Stimulated activated CD4-positive, alpha-beta T cell treated with anti-CD3 and anti-CD28 coated beads, Interleukin-2, amount 100 ng/mL, for 24 hours (primary cell): Measurements from ENCODE around the gene SLC25A21.
"Not testable (repeated sequence)": the region's sequence is repeated elsewhere in the genome, so short reads cannot be mapped to it uniquely, and the experiment has no call there.

Experiments
- DNase-seq, 2 donors: peaks; one replicate each; pipeline ENCODE4 v3.0.0-alpha.2; 2020

The SLC25A21 gene

DNA sequence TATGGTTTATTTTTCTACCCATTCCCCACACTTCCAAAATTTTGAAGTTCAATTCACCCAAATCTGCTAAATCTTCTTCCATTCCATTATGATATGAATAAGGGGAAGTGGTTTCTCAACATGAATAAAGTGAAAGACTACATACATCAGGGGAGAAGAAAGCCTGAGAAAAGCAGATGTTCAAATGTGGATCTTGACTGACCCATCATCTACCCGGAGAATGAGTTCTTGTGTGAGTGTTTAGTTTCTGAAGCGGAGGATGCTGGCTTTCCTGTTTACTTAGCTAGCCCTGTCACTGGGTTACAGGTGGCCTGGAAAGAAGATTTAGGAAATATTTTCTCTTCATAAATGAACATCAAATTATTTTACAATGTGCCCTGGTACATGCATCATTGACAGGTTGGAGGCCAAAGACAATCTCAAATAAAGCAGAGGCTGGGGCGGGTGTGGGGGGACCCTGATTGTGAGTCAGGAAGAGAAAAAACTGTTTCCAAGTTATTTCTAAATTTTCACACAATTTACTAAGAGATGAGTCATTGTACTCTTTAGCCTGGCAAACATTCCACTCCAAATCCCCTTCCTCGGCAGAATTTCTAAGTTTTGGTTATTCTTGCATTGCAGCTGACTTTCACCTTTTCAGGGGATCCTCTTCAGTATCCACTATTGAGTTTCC lies 135.6 kb downstream of the SLC25A21 start:
- DNase-seq, result no peak

DNA sequence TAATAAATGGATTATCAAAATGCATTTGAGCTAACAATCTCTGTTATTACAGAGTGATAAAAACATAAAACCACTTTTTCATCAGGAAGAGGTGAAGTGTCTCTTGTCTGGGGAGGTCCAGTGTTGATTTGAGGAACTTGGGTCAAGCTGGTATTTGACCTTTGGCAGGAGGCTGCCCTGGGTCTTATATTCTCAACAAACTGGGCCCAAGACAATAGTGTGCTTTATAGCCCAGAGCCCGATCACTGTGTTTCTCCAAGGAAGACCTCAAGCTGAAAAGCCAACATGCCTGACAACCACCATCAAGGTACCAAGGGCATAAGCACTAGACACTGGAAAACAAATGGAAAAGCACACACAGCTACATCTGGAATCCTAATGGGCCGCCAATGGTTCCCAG lies 137.0 kb downstream of the SLC25A21 start:
- DNase-seq, result no peak

- no peak for DNase-seq
Measured at GRCh38 chr14:37034410-37035285, 137.8 kb downstream of the SLC25A21 start.

GRCh38 chr14:37032863-37033262 lies 139.5 kb downstream of the SLC25A21 start:
- no peak for DNase-seq

DNA sequence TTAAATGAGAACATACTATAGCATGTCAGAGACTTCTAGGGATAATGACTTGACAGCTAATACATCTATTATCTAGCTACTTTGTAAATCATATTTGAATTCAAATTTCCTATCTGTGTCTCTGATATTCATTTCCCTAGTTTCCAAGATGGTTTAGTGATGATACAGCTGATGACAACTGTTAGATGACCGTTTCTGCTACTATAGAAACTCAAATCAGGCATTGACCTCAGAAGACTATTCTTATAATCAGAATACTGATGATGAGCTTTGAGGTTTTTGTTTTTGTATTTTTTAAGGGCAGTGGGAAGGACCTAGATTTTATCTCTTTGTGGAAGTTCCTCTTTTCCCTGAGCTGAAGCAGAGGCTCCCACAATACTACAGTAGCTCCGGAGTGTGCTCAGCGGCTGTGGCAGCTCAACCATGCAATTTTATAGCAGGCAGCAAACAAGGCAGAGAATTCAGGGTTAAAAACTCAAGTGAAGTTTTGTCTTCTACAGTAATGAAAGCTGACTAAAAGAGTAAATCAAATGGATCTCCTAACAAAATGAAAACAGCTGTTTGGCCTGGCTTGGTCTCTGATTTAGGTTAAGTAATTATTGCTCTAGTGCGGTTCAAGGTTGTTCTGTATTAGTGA lies 145.1 kb downstream of the SLC25A21 start:
- DNase-seq, result no peak

DNA sequence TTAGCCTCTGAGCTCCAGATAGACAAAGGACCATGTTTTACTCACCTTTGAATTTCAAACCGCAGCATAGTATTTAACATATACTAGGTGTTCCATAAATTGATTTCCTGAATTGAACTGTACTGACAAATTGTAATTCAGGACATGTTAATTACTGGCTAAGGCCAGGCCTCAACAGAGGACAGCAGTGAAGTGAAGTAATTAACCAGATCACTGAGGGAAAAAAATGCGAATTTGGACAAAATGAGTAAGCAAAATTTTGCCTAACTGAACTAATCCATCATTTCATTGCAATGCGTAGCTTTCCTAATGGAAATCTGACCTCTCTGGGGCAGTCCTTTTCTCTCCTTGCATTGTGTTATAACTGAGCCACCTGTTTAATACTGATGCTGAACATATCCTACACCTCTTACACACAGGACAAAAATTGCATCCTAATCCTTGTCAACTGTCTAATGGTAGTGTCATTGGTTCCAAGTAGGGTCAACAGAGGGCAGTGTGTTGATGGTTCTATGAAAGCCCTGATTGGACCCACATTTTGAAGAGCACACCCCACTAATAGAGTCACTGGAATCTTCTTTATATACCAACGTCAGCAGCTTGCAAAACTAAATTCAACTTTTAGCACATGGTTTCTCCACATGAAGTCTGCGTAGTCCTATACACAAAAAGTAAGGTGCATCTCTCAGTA lies 148.4 kb downstream of the SLC25A21 start:
- DNase-seq, result no peak

DNA sequence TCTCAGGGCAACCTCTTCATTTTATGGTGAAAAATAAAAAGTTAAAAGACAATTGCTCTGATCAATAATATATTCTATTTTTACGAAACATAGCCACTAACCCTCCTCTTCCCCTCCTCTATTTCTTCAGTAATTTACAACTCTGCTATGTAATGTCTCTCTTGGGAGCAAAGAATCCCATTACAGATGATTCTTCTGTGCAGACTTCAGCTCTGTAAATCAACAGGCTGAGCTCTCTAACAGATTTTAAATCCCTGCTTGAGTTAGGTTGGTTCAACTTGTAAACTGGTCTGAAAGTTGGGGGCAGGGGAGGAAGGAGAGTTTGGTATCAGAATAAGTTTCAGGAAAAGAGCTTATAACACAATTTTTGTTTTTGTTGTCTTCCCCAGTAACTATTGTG lies 151.0 kb downstream of the SLC25A21 start:
- DNase-seq, result no peak

GRCh38 chr14:37019488-37019887 lies 152.9 kb downstream of the SLC25A21 start:
- no peak for DNase-seq

DNA sequence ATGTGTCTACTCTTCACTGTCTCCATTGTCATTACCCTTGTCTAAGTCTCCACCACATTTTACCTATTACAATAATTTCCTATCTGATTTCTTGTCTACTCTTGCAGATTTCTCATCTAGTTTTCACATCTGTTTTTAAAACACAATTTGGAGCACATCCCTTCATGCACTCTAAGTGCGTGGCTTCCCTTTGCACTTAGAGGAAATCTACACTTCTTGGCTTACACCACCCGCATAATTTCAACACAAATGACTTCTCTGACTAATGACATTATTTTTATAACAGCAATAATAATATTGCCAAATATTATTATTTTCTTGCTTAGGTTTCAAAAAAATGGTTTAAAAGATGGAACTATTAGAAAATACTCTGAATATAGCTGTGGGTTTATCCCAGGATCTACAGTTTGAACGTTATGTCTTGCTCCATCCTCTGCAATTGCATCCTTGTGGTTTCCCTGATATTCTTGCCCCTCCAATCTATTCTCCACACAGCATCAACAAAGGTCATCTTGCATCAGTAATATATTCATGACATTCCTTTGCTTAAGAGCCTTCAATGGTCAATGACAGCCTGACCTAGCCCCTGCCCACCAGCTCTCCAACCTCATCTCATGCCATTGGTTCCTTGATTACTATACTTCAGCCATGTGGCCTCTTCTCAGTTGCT lies 153.7 kb downstream of the SLC25A21 start:
- no peak for DNase-seq

GRCh38 chr14:37013078-37013477 lies 159.3 kb downstream of the SLC25A21 start:
- no peak for DNase-seq

GRCh38 chr14:36998686-36999085 lies 173.7 kb downstream of the SLC25A21 start:
- DNase-seq, result no peak

DNA sequence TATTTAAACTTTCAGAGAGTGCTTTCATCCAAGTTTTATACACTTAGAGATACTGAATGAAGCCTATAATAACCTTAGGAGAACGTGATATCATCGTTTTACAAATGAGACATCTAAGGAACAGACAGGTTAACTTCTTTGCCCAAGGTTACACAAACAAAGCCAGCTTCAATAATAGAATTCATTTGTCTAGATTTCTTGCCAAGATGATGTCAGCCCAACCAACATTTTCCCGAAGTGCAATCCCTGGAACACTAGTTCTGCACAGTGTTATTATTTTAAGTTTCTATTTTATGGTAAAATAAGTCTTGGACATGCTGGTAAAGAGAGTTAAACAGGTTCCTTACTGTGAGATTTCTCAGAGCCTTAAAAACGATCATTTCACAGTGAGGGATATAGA lies 174.6 kb downstream of the SLC25A21 start:
- DNase-seq, result no peak

DNA sequence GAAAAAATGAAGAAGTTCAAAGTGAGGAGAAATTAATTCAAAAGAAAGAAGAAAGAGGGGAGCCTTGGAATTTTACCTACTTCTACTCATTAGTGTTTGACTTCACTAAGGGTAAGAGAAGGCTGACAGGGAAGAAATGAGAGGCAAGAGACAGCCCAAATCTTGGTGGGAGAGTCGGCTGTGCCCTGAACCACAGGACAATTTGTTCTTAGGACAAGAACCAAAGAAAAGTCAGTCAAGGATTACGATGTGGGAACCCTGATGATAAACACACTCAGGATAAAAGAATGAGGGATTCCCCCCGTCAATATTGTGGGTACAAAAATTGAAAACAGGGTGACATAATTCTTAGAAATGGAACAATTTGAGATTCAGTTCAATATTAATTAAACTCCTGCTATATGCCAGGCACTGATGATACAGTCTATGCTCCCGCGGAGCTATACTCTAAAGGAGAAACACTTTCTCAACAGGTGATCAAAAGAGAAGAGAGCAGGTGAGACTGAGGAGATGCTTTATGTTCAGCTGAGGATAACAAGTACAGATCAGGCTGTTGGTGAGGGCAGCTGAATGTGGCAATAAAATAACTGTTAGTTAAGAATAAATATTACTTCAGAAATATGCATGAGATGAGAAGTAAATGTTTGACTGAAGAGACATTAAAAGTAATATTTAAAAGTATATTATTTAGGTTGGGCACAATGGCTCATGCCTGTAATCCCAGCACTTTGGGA lies 175.4 kb downstream of the SLC25A21 start:
- no peak for DNase-seq

- DNase-seq, result no peak
Measured at GRCh38 chr14:36996133-36996856, 176.1 kb downstream of the SLC25A21 start.

- DNase-seq, result no peak
Measured at GRCh38 chr14:36989806-36990205, 182.6 kb downstream of the SLC25A21 start.

GRCh38 chr14:36988989-36989388 lies 183.4 kb downstream of the SLC25A21 start:
- DNase-seq, result no peak

DNA sequence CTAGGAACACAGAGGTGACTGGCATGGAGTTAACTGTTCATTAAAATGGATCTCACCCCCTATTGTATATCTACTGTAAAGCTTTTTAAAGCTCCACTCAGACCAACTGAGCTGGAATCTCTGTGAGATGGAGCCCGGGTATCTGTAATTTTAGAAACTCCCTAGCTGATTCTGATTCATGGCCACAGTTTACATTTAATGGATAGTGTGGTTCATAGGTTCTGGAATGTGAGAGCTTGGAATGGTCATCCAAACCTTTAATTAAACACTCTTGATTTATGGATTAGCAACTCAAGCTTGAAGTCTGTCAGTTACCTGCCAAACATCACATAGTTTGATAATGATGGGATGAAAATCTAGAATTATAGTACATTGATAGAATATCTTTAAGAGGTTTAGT lies 183.8 kb downstream of the SLC25A21 start:
- DNase-seq, result no peak

GRCh38 chr14:36986407-36986806 lies 186.0 kb downstream of the SLC25A21 start:
- no peak for DNase-seq

- no peak for DNase-seq
Measured at GRCh38 chr14:36981832-36982529, 190.4 kb downstream of the SLC25A21 start.

- not testable (repeated sequence) for DNase-seq
Measured at GRCh38 chr14:36980413-36980812, 192.0 kb downstream of the SLC25A21 start.

DNA sequence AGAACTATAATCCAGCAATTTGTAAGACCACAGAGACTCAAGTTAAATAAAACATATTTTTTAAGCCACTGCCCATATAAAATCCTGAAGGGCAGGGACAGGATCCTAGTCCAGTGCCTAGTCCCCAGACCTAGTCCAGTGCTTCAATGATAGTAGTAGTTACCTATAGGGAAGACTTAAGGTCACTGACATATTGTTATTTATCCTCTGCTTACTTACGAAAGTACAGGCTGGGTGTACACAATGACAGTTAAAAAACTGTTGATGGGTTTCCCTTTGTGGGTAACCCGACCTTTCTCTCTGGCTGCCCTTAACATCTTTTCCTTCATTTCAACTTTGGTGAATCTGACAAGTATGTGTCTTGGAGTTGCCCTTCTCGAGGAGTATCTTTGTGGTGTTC lies 192.5 kb downstream of the SLC25A21 start:
- DNase-seq, result no peak
